ENCODE results near the gene ZBTB47. TPM values are rescaled to one million over a fixed set of nuclear protein-coding genes. Genes with fewer than 3 reads are reported as not detected.

ZBTB47 gene
- total and polyA plus RNA-seq, 2 experiments from 2014 or later = 7.0 to 14.2 TPM

- 97% methylated on average over 4 of the region's 4 CpGs for WGBS (ENCODE audit: low lambda C conversion rate, missing lambda C conversion rate)
- H3K27ac ChIP-seq = no peak overlapping the region
- H3K9me3 ChIP-seq (ENCODE audit: low read depth) = no peaks in the 10 kb centered on the region
- H2AFZ ChIP-seq = no peak overlapping the region
- no peak for DNase-seq (ENCODE audit: low spot score)
- H3K27me3 ChIP-seq = no peaks in the 10 kb centered on the region
- no peaks in the 10 kb centered on the region for H3K79me2 ChIP-seq
- no peaks in the 10 kb centered on the region for H3K36me3 ChIP-seq (replicated peaks; ENCODE audit: insufficient read depth, low read depth)
- H3K4me1 ChIP-seq (ENCODE audit: insufficient read depth) = no peaks in the 10 kb centered on the region
- H3K9me2 ChIP-seq (replicated peaks; ENCODE audit: insufficient read depth) = no peaks in the 10 kb centered on the region
- H3K4me2 ChIP-seq = no peak overlapping the region
- no peaks in the 10 kb centered on the region for H4K20me1 ChIP-seq (ENCODE audit: insufficient read depth, poor library complexity, severe bottlenecking)
- TF ChIP-seq CTCF (IDR thresholded peaks at IDR 0.05; ENCODE audit: poor library complexity) (no peak), EZH2 (IDR thresholded peaks at IDR 0.05; ENCODE audit: borderline replicate concordance) (no peak), EZH2phosphoT487 (IDR thresholded peaks at IDR 0.05; ENCODE audit: low read depth, severe bottlenecking, unreplicated experiment) (no peak)
- no peak overlapping the region for H3K4me3 ChIP-seq
Observed at GRCh38 chr3:42668793-42669217, 15.3 kb downstream of the ZBTB47 start.

- H3K9me2 ChIP-seq (replicated peaks; ENCODE audit: insufficient read depth) = no peaks in the 10 kb centered on the region
- H2AFZ ChIP-seq = no peak overlapping the region
- 90% methylated on average over 7 of the region's 7 CpGs for WGBS (ENCODE audit: low lambda C conversion rate, missing lambda C conversion rate)
- no peak overlapping the region for H3K4me3 ChIP-seq
- TF ChIP-seq CTCF (IDR thresholded peaks at IDR 0.05; ENCODE audit: poor library complexity) (no peak), EZH2 (IDR thresholded peaks at IDR 0.05; ENCODE audit: borderline replicate concordance) (no peak), EZH2phosphoT487 (IDR thresholded peaks at IDR 0.05; ENCODE audit: low read depth, severe bottlenecking, unreplicated experiment) (no peak)
- H3K27me3 ChIP-seq = no peaks in the 10 kb centered on the region
- no peaks in the 10 kb centered on the region for H3K36me3 ChIP-seq (replicated peaks; ENCODE audit: insufficient read depth, low read depth)
- no peaks in the 10 kb centered on the region for H3K9me3 ChIP-seq (ENCODE audit: low read depth)
- no peaks in the 10 kb centered on the region for H3K79me2 ChIP-seq
- no peak overlapping the region for H3K27ac ChIP-seq
- H3K4me2 ChIP-seq = no peak overlapping the region
- H3K4me1 ChIP-seq (ENCODE audit: insufficient read depth) = no peaks in the 10 kb centered on the region
- DNase-seq (ENCODE audit: low spot score) = no peak
- H4K20me1 ChIP-seq (ENCODE audit: insufficient read depth, poor library complexity, severe bottlenecking) = no peaks in the 10 kb centered on the region
Observed at GRCh38 chr3:42670051-42670576, 16.6 kb downstream of the ZBTB47 start.

- H3K36me3 ChIP-seq (replicated peaks; ENCODE audit: insufficient read depth, low read depth) = no peaks in the 10 kb centered on the region
- no peaks in the 10 kb centered on the region for H3K9me3 ChIP-seq (ENCODE audit: low read depth)
- H3K4me1 ChIP-seq (ENCODE audit: insufficient read depth) = no peaks in the 10 kb centered on the region
- H4K20me1 ChIP-seq (ENCODE audit: insufficient read depth, poor library complexity, severe bottlenecking) = no peaks in the 10 kb centered on the region
- H3K27me3 ChIP-seq = no peaks in the 10 kb centered on the region
- DNase-seq (ENCODE audit: low spot score) = no peak
- TF ChIP-seq EZH2 (IDR thresholded peaks at IDR 0.05; ENCODE audit: borderline replicate concordance) (no peak), EZH2phosphoT487 (IDR thresholded peaks at IDR 0.05; ENCODE audit: low read depth, severe bottlenecking, unreplicated experiment) (no peak), CTCF (IDR thresholded peaks at IDR 0.05; ENCODE audit: poor library complexity) (no peak)
- no peaks in the 10 kb centered on the region for H3K9me2 ChIP-seq (replicated peaks; ENCODE audit: insufficient read depth)
- H3K27ac ChIP-seq = no peak overlapping the region
- 96% methylated on average over 1 of the region's 1 CpG for WGBS (ENCODE audit: low lambda C conversion rate, missing lambda C conversion rate)
- H3K79me2 ChIP-seq = no peaks in the 10 kb centered on the region
- H3K4me3 ChIP-seq = no peak overlapping the region
- H2AFZ ChIP-seq = no peak overlapping the region
- H3K4me2 ChIP-seq = no peak overlapping the region
Observed at GRCh38 chr3:42670670-42671069, 17.2 kb downstream of the ZBTB47 start.

Data from hepatocyte (in vitro differentiated cells).